Kidney (tissue), 14 donors: ENCODE results near the gene DNAAF5. TPM values are rescaled to one million over a fixed set of nuclear protein-coding genes. Genes with fewer than 3 reads are reported as not detected.

Experiments
- DNase-seq, 5 donors: peaks; one replicate each; pipeline ENCODE4 v3.0.0-alpha.2; 2013 to 2020
- FAIRE-seq: peaks from 2 replicates; lab custom pipeline; 2012; peaks lifted over from hg19 to GRCh38; lab: Jason Lieb, UNC
- H3K27ac ChIP-seq, 2 donors: one replicate each; pipeline ENCODE4 v1.7.0; 2013; ENCODE audit warnings: low read depth in 2 of 2, low read length in 2 of 2, inconsistent platforms in 1 of 2
- H3K27me3 ChIP-seq: one replicate; pipeline ENCODE4 v1.7.1; 2013; ENCODE audit warnings: low read length, inconsistent platforms; ENCODE audit not compliant: control insufficient read depth, insufficient read depth
- H3K36me3 ChIP-seq, 3 donors: one replicate each; pipeline versions ENCODE4 v1.7.0 to v1.7.1; 2013; ENCODE audit warnings: low read length in 3 of 3, control low read depth in 1 of 3, inconsistent platforms in 1 of 3; ENCODE audit not compliant: insufficient read depth in 3 of 3, control insufficient read depth in 2 of 3
- H3K4me1 ChIP-seq, 3 donors: one replicate each; pipeline versions ENCODE4 v1.7.0 to v1.7.1; 2013; ENCODE audit warnings: low read length in 3 of 3, inconsistent platforms in 1 of 3, low read depth in 1 of 3; ENCODE audit not compliant: control insufficient read depth in 2 of 3, insufficient read depth in 2 of 3
- H3K4me3 ChIP-seq, 3 donors: one replicate each; pipeline versions ENCODE4 v1.7.0 to v1.8.1; 2013; ENCODE audit warnings: low read length in 3 of 3, control low read depth in 1 of 3, inconsistent platforms in 1 of 3
- H3K9ac ChIP-seq, 3 donors: one replicate each; pipeline versions ENCODE4 v1.7.0 to v1.7.1; 2013; ENCODE audit warnings: low read length in 3 of 3, control low read depth in 1 of 3, inconsistent platforms in 1 of 3
- H3K9me3 ChIP-seq, 3 donors: one replicate each; pipeline versions ENCODE4 v1.7.0 to v1.7.1; 2013; ENCODE audit warnings: low read length in 3 of 3, control low read depth in 1 of 3, inconsistent platforms in 1 of 3; ENCODE audit not compliant: control insufficient read depth in 2 of 3, insufficient read depth in 1 of 3
- intact Hi-C: fragments of 100-400 bp; cut with DNase I; formaldehyde crosslinking; loops from one replicate; pipeline ENCODE4 v1.11.1; 2022
- polyA plus RNA-seq: library from polyadenylated mRNA; stranded (reverse); fragments of 350-450 nt; fragmentation: Illumina TruSeq; extraction: RNeasy Lipid Tissue Mini Kit (QIAGEN cat#74804); gene quantifications from one replicate; pipeline ENCODE4 v1.2.3, GENCODE V29; 2014; ENCODE audit warnings: low read depth, low replicate concordance; ENCODE audit not compliant: insufficient read depth
- total RNA-seq: library from RNA; stranded (reverse); fragmentation: NEBNext Ultra II Directional; extraction: Animal tissue kit (Norgen Biotek cat#: 25700); gene quantifications from one replicate; pipeline ENCODE4 v1.2.1, GENCODE V29; 2021
- TF ChIP-seq, protein P1 (sequence below): IDR thresholded peaks from 3 replicates; pipeline ENCODE4 v1.5.1; 2012; ENCODE audit warnings: mild to moderate bottlenecking, moderate library complexity, borderline replicate concordance; ENCODE audit not compliant: insufficient read depth; ENCODE audit errors: extremely low read depth
- donor health status: control.
- donor health status: control.
- donor health status: control.
- donor health status: control.
- donor health status: control.
- donor health status: DM: yes; HTN: yes; CAD: no.
- donor health status: Normal renal cell carcinoma (clear cell type).

DNAAF5 gene
- total and polyA plus RNA-seq, 2 donors from 2014 or later: 11.6 to 29.7 TPM

DNA sequence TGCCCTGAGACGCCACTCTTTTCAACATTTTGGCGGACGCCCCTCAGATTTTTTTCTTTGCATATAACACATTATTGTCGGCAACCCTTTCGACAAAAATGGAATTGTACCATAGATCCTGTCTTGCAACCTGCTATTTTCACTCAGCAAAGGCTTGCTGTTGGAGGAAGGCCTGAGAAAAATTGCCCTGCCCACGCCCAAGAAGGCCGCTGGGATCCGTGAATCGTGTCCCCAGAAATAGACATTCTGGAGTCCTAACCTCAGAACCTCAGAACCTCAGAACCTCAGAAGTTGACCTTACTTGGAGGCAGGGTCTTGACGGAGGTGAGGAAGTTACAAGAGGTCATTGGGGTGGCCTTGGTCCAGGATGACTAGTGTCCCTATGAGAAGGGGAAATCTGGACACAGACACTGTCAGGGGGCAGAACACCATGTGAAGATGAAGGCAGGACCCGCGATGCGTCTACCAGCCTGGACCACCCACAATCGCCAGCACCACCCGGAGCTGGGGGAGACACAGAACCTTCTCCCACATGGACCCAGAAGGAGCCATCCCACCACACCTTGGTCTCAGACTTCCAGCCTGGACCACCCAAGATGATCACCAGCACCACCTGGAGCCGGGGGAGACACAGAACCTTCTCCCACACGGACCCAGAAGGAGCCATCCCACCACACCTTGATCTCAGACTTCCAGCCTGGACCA is 19.1 kb upstream of the DNAAF5 start:
- TF ChIP-seq, protein P1, sequence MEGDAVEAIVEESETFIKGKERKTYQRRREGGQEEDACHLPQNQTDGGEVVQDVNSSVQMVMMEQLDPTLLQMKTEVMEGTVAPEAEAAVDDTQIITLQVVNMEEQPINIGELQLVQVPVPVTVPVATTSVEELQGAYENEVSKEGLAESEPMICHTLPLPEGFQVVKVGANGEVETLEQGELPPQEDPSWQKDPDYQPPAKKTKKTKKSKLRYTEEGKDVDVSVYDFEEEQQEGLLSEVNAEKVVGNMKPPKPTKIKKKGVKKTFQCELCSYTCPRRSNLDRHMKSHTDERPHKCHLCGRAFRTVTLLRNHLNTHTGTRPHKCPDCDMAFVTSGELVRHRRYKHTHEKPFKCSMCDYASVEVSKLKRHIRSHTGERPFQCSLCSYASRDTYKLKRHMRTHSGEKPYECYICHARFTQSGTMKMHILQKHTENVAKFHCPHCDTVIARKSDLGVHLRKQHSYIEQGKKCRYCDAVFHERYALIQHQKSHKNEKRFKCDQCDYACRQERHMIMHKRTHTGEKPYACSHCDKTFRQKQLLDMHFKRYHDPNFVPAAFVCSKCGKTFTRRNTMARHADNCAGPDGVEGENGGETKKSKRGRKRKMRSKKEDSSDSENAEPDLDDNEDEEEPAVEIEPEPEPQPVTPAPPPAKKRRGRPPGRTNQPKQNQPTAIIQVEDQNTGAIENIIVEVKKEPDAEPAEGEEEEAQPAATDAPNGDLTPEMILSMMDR: no peak
- H3K9me3 ChIP-seq: no peaks in the 10 kb centered on the region
- DNase-seq (peak in 1 of 5 donors; percentile 48), FAIRE-seq (no peak)
- H3K27ac ChIP-seq: no peak overlapping the region
- H3K27me3 ChIP-seq: no peaks in the 10 kb centered on the region
- H3K9ac ChIP-seq: no peak overlapping the region
- no peaks in the 10 kb centered on the region for H3K36me3 ChIP-seq
- intact Hi-C loops: no loop called here
- H3K4me1 ChIP-seq: no peaks in the 10 kb centered on the region
- no peak overlapping the region for H3K4me3 ChIP-seq

DNA sequence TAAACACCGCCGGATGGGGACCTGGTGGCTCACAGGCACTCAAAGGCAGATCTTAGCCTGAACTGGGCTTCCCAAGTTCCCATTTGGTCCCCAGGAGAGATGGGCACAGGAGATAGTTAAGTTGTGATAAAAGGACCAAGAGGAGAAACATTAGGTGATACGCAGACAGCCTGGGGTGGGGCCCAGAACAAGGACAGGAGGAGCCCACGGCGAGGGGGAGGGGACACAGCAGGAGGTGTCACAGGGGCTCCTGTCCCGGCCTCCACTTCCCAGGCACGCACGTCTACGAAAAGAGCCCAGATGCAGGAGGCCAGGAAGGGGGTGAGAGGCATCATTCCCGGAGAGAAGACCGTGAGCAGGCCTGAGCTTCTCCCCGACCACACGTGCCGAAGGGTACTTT is 16.3 kb upstream of the DNAAF5 start:
- Histone ChIP-seq H3K9ac (no peak overlapping the region), H3K27ac (no peak overlapping the region), H3K27me3 (no peaks in the 10 kb centered on the region), H3K4me1 (peaks cover 0 to 4% (median 0%) of the 10 kb centered on the region in 3 donors), H3K4me3 (no peak overlapping the region), H3K36me3 (no peaks in the 10 kb centered on the region), H3K9me3 (no peaks in the 10 kb centered on the region)
- DNase-seq: peak in 2 of 5 donors; percentile 25 to 47
- intact Hi-C loops: no loop called here
- FAIRE-seq: no peak
- TF ChIP-seq, protein P1: no peak

DNA sequence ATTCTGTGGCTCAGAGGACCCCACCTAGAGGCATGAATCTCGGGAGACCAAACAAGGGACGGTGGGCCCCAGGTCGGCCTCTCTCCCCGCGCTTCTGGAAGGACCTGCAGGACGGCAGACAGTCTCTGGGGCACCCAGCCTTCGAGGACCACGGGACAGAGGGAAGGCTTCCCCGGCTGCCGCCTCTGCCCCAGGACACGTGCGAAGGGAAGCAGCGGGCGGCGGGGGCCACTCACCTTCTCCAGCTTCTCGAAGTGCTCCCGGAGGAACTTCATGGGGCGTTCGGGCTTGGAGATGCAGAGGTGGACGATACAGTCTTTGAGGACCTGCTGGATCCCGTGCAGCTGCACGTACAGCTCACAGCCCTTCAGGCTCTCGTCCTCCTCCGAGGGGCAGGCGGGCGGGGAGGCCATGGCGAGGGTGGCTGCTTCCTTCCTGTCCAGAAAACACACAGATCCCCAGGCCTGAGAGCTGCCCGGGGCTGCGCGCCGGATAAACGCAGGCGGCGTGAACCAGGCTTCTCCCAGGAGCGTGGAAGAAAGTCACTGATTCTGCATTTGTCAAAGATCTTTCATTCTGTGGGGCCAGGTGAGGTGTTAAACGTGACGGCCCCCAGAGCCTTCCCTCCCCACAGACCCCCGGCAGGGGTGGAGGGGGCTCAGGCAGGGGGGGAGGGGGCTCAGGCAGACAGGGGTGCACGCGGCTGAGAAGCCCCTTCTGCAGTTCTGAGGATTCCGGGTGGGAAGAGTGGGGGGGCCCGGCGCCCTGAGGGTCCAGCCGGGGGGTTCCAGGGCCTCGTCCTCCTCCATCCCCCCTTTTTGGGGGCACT is 15.2 kb upstream of the DNAAF5 start:
- Histone ChIP-seq H3K4me3 (peak overlapping the region in 2 of 3 donors; percentile 20 to 43), H3K27me3 (no peaks in the 10 kb centered on the region), H3K9ac (no peak overlapping the region), H3K27ac (no peak overlapping the region), H3K9me3 (no peaks in the 10 kb centered on the region), H3K4me1 (peaks cover 0 to 4% (median 0%) of the 10 kb centered on the region in 3 donors), H3K36me3 (no peaks in the 10 kb centered on the region)
- TF ChIP-seq, protein P1: no peak
- DNase-seq (peak in 4 of 5 donors; percentile 49 to 75 (median 62)), FAIRE-seq (no peak)
- intact Hi-C loops: no loop called here
